Stimulated activated CD8-positive, alpha-beta memory T cell treated with anti-CD3 and anti-CD28 coated beads, Interleukin-4, amount 100 ng/mL, for 48 hours (primary cell): ENCODE data around the gene CGNL1.

Experiments used
- DNase-seq: peaks from one replicate; pipeline ENCODE4 v3.0.0-alpha.2; 2020

CGNL1 gene

GRCh38 chr15:57462381-57462780, 86.1 kb downstream of the CGNL1 start:
- no peak for DNase-seq

GRCh38 chr15:57463360-57463759, 87.1 kb downstream of the CGNL1 start:
- no peak for DNase-seq

- no peak for DNase-seq
Observed at GRCh38 chr15:57464480-57464879, 88.2 kb downstream of the CGNL1 start.

GRCh38 chr15:57468486-57468885, 92.2 kb downstream of the CGNL1 start:
- DNase-seq: no peak

- no peak for DNase-seq
Observed at GRCh38 chr15:57470543-57470942, 94.2 kb downstream of the CGNL1 start.

GRCh38 chr15:57472861-57473260, 96.6 kb downstream of the CGNL1 start:
- no peak for DNase-seq

GRCh38 chr15:57476533-57476975, 100.2 kb downstream of the CGNL1 start:
- no peak for DNase-seq

- no peak for DNase-seq
Observed at GRCh38 chr15:57477736-57478522, 101.6 kb downstream of the CGNL1 start.

GRCh38 chr15:57479005-57479404, 102.7 kb downstream of the CGNL1 start:
- no peak for DNase-seq

GRCh38 chr15:57481038-57481705, 104.9 kb downstream of the CGNL1 start:
- no peak for DNase-seq

- no peak for DNase-seq
Observed at GRCh38 chr15:57485869-57486268, 109.6 kb downstream of the CGNL1 start.

- no peak for DNase-seq
Observed at GRCh38 chr15:57486833-57487232, 110.5 kb downstream of the CGNL1 start.

GRCh38 chr15:57489122-57489521, 112.8 kb downstream of the CGNL1 start:
- no peak for DNase-seq

GRCh38 chr15:57493351-57493750, 117.0 kb downstream of the CGNL1 start:
- DNase-seq: no peak

GRCh38 chr15:57494581-57494980, 118.3 kb downstream of the CGNL1 start:
- no peak for DNase-seq

GRCh38 chr15:57495041-57495440, 118.7 kb downstream of the CGNL1 start:
- no peak for DNase-seq

- no peak for DNase-seq
Observed at GRCh38 chr15:57495554-57496165, 119.4 kb downstream of the CGNL1 start.

GRCh38 chr15:57496594-57496945, 120.3 kb downstream of the CGNL1 start:
- no peak for DNase-seq

GRCh38 chr15:57496946-57497869, 120.9 kb downstream of the CGNL1 start:
- no peak for DNase-seq

- DNase-seq: no peak
Observed at GRCh38 chr15:57500256-57500655, 124.0 kb downstream of the CGNL1 start.

- DNase-seq: no peak
Observed at GRCh38 chr15:57500979-57501576, 124.8 kb downstream of the CGNL1 start.

GRCh38 chr15:57502116-57502515, 125.8 kb downstream of the CGNL1 start:
- no peak for DNase-seq
